ENCODE data around the gene LRRC4C.
"Not testable (repeated sequence)": the region's sequence is repeated elsewhere in the genome, so short reads cannot be mapped to it uniquely, and the experiment has no call there.

LRRC4C gene

DNA sequence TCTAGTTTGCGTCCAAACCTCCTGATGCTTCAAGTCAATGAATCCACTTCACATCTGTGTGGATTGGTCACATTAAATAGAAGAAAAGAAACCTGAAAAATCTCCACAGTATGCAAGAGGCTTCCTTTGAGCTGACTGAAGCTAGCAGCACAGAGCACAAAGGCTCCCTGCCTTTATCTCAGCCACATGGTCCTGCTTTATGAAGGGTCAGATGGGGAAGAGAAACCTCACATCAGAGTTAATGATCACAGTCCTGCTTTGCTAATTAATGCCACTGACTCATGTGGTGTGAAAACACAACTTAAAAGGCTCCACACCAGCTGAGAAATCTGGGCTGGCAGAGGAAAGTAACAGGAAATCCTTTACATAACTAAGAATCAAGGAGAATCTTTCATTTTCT is 1291.0 kb downstream of the LRRC4C start:
- no peak for DNase-seq (ENCODE audit: low read depth)

DNA sequence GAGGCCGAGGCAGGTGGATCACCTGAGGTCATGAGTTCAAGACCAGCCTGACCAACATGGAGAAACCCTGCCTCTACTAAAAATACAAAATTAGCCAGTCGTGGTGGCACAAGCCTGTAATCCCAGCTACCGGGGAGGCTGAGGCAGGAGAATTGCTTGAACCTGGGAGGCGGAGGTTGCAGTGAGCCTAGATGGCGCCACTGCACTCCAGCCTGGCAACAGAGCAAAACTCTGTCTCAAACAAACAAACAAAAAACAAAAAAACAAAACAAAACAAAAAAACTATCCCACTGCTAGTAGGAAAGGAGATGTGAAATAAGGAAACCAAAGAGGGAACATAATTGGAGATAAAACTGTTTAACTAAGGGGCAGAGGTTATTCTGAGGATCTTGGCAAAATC is 1291.6 kb downstream of the LRRC4C start:
- not testable (repeated sequence) for DNase-seq (ENCODE audit: low read depth)

DNA sequence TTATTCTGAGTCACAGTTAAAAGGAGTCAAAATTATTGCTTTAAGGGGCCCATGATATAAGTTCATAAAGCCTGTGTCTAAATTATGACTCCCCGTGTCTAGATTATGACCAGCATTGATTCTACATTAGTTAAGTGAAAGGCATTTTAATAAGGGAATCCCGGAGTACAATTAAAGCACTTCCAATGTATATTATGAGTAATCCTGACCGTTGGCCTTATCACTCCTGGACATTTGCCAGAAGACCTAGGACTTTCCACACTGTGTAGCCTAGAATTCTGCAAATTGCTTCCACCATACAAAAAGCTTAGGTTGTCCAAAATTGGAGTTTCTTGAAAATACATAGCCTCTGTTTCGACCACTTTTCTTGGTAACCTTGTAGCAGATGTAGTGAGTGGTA is 1292.6 kb downstream of the LRRC4C start:
- no peak for DNase-seq (ENCODE audit: low read depth)

DNA sequence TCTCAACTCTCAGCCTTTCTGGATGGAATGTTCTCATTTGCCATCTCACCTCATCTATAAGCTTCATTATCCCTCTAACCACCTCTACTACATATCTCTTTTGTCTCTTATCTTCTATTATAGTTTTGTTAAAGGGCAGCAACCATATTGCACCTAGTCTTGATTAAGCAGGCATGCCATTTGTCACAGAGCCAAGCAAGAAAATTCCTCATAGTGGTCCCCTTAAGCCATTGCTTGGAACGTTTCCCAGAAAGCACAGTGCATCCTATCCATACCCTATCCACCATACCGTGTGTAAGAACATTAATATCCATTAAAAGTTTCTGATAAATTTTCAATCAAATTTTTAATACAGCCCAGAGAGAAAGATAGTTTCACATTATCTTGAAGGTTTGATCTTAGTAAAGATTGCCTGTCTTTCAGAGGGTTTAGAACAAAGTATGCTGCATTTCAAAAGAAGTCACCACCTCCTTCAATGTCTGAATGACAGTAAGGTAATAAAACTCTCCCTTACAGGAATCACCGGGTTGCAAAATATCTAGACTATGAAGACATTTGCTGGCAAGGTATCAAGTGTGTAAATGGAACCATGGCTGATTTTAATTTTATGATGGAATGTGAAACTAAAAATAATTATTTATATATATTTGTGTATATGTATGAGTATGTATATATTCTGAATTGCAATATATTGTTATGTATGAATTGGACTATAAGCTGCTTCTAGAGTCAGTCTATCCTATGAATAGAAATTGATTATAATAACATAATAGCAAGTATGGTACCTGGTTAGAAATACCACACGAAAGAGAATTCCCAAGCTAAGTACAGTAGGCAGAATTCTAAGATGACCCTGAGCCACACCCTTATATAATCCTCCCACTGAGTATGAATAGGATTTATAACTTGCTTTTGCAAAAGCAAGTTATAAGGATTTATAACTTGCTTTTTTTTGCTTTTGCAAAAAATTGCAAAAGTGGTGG is 1296.3 kb downstream of the LRRC4C start:
- no peak for DNase-seq (ENCODE audit: low read depth)

DNA sequence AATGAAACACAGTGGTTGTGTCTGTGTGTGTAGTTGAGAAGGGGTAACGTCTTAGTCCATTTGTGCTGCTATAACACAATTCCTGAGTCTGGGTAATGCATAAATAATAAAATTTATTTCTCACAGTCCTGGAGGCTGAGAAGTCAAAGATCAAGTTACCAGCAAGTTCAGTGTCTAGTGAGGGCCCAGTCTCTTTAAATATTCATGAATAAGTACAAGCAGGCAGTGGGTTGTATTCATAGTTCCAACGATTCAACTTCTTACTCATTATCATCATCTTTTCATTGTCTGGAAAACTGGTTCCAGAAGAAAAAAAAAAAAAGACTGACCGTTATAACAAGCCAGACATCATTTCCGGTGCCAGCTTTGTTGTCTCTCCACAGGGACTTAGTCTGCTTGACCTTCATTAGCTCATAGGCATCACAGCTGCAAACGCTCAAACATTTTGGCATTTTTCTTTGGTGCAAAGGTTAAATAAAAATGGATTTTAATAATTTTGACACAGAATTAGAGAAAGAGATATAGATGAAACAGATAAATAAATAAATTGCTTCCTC is 1297.5 kb downstream of the LRRC4C start:
- DNase-seq (ENCODE audit: low read depth): no peak

DNA sequence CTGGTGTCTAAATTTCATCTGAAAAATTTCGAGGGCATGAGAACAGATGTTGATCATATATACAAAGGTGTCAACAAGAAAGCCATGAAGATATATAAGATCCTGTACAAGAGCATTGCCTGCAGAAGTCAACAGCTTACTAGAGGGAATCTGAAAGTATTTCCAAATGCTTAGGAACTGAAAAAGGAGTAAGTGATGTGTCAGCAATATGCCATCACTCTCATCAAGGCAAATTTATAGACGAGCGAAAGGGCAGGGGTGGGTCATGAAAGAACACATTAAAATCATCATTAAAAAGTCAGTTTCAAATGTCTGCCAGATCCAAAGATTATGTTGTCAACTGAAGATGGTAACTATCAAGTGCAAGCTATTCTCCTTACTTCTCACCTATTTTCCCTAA is 1299.0 kb downstream of the LRRC4C start:
- DNase-seq (ENCODE audit: low read depth): no peak

DNA sequence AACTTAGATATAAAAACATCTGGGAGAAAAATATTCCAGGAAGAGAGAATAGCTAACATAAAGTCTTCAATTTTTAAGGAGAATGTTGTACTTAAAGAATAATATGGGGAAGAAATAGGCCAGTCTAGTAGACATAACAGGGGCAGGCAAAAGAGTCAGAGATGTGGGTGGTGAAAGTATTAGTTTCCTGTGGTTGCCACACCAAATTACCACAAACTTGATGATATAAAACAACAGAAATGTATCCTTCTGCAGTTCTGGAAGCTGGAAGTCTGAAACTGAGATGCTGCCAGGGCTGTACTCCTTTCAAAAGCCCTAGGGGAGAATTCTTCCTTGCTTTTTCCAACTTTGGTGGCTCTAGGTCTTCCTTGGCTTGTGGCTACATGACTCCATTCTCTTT is 1309.7 kb downstream of the LRRC4C start:
- no peak for DNase-seq (ENCODE audit: low read depth)

DNA sequence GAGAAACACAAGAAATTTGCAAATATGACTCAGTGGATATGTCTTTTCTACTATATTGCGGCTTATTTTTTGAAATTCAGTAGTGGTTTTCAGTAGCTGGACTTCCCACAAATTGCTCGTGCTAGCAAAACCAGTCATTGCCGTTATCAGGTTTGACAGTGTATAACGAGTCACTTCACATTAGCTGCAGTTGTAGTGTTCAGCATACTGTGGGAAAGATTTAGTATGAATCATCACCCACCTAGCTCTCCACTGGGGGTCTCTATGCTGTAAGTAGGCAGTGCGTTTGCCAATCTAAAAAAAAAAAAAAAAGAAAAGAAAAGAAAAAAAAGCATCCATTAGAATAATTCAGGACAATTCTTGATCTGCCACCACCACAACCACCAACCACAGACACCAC is 1318.9 kb downstream of the LRRC4C start:
- no peak for DNase-seq (ENCODE audit: low read depth)

DNA sequence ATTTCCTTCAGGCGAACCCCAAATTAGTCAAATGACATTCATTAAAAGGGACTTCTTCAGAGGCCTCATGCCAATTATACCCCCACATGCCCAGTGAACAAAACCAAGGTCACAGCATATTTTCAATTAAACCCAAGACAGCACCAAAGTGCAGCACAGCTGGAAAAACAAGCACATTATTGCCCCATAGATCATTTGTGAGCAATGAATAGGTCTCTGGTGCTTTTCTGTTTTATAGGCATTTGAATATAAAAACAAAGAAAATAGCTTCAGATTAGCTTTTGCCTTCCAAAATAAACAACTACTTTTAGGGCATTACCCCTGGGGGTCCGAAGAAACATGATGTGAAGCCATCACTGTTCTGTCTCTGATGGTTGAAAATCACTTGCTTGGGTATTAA is 1319.9 kb downstream of the LRRC4C start:
- no peak for DNase-seq (ENCODE audit: low read depth)

DNA sequence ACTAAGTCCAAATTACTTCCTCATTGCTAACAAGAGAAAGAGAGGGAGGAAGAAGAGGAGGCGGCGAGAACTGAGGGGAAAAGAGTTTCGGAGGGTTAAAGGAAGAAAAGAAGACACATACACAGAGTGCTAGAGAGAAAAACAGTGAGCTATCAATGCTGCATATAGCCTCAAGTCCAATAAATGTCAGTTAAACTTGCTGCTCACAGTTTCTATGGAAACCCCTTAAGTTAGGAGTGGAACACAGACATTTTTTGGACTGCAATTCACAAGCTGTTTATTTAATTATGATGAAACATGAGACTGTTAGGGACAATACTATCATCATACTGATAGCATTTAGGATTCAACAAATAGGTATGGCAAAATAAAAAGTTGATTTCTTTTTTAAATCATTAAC is 1320.4 kb downstream of the LRRC4C start:
- no peak for DNase-seq (ENCODE audit: low read depth)

DNA sequence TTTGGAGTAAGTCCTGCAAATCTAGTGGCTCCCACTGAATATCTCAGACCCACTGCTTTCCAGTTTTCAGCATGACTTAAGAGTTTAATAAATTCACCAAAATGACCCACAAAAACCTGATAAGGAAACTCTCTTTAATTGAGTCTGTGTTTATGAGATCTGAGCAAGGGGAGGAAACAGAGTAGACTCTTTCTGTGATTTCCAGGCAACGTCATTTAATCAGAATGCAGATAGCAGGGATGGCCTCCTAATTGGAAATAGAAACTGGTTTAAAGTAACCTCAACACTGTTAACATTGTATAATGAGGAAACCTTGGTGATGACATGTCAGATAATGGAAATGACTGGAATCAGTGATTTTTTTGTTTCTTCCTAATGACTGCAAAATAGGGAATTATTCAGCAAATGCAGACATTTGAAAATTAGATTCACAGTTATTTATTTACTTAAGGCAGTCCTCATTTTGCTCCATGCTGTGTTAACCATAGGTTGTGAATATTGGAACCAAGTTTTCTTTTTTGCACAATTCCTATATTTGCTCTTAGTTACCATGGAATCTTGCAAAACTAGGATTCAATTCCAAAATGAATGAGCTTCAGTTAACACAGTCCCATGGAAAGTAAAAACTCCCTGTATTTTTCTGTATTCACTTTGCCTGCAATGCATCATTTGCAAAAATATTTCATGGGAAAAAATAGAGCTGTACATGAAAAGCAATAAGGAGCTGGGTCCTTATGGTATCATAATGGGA is 1324.5 kb downstream of the LRRC4C start:
- DNase-seq (ENCODE audit: low read depth): no peak

DNA sequence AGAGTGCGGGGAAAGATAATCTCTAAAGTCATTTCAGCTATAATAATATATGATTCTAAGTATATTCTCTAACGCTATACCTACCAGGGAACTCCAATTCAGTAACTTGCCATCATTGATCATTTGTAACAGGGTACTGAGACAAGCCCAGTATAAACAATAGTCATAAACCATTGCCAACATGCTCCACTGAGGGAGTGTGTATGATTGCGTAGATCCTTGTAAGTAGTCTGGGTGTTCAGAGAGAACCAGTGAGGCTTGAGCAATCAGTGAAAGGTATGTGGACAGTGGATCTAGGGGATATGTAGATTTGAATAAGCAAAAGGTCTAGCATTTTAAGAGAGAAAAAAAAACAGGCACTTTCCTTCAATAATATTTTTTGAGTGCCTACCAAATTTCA is 1326.0 kb downstream of the LRRC4C start:
- DNase-seq (ENCODE audit: low read depth): no peak

DNA sequence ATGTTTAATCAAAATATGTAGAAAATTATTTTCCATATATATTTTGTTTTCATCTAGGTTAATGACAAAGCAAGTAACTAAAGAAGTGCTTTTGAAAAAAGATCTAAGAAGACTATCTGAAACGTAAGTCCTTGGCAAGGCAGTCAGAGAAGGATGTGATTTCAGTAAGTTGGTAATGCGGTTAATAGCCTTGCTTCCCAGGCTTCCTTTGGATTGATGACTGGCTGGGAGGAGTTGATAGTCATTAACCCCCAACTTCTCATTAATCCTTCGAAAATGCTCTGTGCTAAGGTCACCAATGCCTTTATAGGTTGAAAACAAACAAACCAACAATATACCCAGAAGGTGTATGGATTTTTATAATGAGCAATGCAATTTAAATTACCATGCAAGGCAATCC is 1326.5 kb downstream of the LRRC4C start:
- DNase-seq (ENCODE audit: low read depth): no peak

DNA sequence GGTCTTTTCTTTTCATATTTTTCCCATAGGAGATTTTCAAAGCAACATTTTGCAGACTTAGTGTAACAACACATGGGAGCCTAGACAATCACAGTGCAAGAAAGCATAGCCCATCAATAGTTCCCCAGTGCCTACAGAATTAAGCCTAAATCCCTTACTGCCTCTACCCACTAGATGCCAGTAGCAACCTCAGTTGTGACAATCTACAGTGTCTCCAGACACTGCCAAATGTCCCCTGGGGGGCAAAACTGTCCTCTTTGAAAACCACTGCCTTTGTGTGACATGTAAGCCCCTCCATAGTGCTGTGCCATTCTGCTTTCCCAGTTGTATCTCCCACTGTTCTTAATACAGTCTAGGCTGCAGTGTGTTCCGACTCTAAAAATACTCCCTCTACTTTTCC is 1329.0 kb downstream of the LRRC4C start:
- DNase-seq (ENCODE audit: low read depth): no peak

DNA sequence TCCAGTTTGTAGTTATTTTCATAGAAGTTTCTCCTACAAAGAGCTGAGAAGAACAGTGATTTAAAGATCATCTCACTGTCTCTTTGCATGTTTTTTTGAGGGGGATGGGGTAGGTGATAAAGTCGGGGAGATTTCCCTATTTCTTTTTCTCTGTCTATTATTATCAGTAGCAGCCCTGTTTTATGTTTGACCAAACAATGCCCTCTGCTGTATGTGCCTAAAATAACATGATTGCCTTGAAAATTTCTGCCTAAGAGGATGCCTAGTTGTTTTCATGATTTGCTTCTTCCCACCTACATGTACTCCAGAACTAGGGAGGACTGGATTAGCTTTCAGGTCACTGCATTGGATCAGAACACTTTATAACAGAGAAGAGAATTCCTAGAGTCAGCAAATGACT is 1330.2 kb downstream of the LRRC4C start:
- no peak for DNase-seq (ENCODE audit: low read depth)

DNA sequence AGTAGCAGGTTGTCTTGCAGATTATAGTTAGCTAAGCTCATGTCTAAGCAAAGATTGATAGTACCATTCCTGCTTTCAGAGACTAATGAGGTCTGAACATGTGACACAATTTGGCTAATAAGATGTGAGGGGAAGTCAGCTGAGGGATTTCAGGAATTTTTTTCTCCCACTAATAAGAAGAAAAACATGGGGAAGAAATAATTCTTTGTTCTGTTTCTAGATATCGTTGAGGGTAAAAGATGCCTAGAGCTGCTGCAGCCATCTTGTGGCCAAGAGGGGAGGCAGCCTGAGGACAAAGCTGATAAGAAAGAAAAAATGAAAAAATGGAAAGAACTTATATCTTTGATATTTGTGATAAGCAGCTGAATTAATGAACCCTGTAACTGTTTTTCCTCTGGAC is 1334.4 kb downstream of the LRRC4C start:
- no peak for DNase-seq (ENCODE audit: low read depth)

DNA sequence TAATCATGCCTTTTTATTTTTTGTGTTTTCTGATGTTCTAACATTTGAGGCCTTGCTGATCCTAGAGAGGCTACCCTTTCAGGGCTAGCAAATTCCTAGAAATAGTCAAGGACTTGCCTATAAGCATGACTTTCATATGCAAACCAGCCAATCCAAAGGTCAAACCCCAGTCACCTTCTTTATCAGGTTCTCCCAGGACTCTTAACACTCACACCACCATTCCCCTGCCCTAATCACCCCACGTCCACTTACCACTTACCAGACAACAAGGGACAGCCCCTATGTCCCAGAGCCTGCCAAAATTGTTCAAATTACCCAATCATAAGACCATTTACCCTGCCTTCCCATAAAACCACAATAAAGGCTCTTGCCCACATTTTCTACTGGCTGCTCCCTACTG is 1339.8 kb downstream of the LRRC4C start:
- peak; percentile 77 for DNase-seq (ENCODE audit: low read depth)

DNA sequence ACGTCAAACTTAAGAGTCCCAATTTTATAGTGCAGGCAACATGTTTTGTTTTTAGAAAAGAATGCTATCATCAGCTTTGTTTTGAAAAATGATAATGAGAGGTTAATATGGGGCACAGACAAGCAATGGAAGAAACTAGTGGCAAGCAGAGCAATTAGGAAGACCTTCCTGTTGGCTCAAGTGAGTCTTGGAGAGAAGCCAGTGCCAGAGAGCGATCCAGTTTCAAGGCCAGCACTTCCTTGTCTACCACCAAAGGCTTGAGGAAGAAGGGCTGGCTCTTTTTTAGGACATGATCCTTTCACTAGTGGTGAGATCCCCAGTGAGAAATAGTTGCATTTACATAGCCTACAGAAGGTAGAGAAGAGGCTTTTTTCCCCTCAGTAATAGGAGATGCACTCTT is 1340.7 kb downstream of the LRRC4C start:
- no peak for DNase-seq (ENCODE audit: low read depth)

DNA sequence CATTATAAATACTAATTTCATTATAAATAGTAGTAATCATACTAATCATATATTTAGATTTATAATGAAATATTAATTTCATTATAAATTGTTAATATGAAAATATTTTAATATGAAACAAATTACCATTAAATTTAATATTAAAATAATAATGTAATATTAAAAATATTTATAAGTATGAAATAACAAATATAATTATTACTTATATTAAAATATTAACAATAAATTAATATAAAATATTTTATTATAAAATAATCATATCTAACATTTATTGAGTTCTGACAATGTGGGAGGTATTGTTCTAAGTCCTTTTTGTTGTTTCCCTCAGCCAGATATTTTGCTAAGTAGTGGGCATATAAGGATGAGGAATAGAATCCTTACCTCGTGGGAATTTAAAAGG is 1341.4 kb downstream of the LRRC4C start:
- DNase-seq (ENCODE audit: low read depth): no peak

DNA sequence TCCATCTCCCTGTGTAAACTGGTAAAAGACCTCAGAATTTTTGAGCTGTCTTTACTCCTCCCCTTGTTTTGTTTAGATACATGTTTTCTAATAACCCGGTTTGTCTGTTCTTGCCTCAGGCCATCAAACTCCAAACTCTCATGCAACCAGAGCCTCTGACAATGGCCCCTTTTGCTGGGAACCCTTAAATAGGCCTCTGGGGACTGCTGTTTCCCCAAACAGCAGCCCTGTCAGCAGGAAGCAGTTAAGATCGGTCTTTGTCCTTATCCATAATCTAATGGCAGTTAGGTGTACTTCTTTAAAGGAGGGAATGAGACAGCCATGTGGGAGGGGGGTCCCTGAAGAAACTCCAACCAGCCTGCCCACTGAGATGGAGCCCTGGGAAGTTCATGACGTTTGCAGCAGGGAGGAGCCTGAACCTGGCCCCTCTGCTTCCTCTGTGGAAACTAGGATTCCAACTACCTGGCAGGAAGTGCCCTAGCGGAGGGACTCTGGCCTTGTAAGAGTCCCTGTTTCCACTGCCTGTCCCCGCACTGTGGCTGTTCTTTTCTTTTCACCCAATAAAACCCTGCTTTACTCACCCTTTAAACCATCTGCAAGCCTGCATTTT is 1354.4 kb downstream of the LRRC4C start:
- DNase-seq (ENCODE audit: low read depth): no peak

DNA sequence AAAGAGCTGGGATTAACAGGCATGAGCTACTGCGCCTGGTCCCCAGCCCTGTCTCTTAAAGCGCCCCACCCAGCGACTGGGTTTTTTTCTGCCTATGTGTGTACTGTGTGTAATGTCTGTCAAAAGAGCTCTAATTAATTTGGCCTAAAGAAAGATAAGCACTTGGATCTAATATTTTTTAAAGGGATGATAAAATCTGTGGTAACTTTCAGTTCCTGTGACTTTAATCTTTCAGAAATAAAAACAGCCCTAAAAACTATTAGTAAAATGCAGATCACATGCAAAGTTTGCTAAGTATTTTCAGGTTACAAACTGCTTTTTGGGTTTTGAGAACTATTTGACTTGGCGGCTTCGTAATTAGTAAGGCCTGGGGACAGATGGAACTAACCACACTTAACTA is 1358.7 kb downstream of the LRRC4C start:
- no peak for DNase-seq (ENCODE audit: low read depth)

DNA sequence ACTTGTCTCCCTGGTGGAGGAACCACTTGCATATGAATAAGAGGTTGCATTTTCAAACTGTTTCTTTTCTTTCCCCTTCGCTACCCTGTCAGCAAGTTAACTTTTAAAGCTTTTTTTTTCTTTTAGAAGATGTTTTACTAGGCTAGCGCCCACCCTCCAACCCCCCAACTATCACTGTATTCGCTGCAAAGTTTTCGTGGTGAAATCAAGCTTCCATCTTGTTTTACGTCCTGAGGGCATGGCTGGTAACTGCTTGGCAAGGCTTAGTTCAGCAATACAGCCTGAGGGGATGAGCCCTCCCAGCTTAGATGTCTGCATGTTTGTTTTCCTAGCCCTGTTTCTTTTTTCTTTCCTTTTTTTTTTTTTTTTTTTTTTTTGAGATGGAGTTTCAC is 1359.3 kb downstream of the LRRC4C start:
- no peak for DNase-seq (ENCODE audit: low read depth)
